ENCODE data around the gene RFTN1. TPM values are rescaled to one million over a fixed set of nuclear protein-coding genes. Genes with fewer than 3 reads are reported as not detected.

RFTN1 gene
- total and polyA plus RNA-seq, 10 of the 15 experiments (the other 5 are each of a cell fraction or from before 2014, with no cell fraction given), result 20.6 to 213 (median 147) TPM

DNA sequence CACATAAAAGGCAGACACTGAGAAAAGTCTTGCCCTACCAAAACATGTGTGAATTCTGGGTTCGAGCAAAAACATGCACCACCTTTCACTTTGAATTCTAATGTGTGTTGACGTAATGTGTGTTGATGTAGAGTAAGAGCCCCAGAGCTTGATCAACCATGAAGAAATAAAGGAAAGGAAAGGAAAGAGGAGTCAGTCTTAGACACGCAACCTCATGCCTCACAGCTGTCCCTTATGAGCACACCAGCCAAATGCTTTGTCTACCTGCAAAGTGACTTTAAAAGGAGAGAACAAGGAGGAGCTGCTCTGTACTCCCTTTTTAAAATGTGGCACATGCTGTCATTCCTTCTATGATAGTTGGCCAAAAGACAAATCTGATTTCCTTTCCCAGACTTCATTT lies 80.8 kb downstream of the RFTN1 start (continued):
- TF ChIP-seq ATF3 (IDR thresholded peaks at IDR 0.05; ENCODE audit: borderline replicate concordance, extremely low read depth, low read depth, low read length) (no peak), CREB1 (IDR thresholded peaks at IDR 0.05; ENCODE audit: low read depth) (peak; percentile 35; the same call in 1 of the 2 replicates), CTCF (IDR thresholded peaks at IDR 0.05 in 2 of 3, conservative IDR thresholded peaks at IDR 0.05 in 1 of 3; ENCODE audit: control insufficient read depth in 2 of 3, extremely low read depth in 1 of 3, insufficient read depth in 1 of 3, low read depth in 3 of 3, low read length in 3 of 3) (no peak), SUZ12 (IDR thresholded peaks at IDR 0.05; ENCODE audit: unreplicated experiment) (no peak), JUNB (IDR thresholded peaks at IDR 0.05) (no peak), SMAD1 (IDR thresholded peaks at IDR 0.05; ENCODE audit: low read depth, partially characterized antibody) (no peak), BACH1 (IDR thresholded peaks at IDR 0.05; ENCODE audit: borderline replicate concordance) (no peak), POLR2A (IDR thresholded peaks at IDR 0.05; ENCODE audit: low read depth, low read length) (no peak), MAX (IDR thresholded peaks at IDR 0.05; ENCODE audit: low read depth, low read length) (no peak), STAT3 (IDR thresholded peaks at IDR 0.05; ENCODE audit: low read depth, low read length) (no peak), POLR2AphosphoS5 (IDR thresholded peaks at IDR 0.05; ENCODE audit: low read length) (no peak), ETV6 (conservative IDR thresholded peaks at IDR 0.05 in 1 of 2, IDR thresholded peaks at IDR 0.05 in 1 of 2; ENCODE audit: borderline replicate concordance in 1 of 2, low read depth in 1 of 2) (0 out of 4 replicates have a peak, but pooled peaks of 1 of the 2 experiments have one; percentile 41), RAD51 (IDR thresholded peaks at IDR 0.05) (no peak), EED (IDR thresholded peaks at IDR 0.05; ENCODE audit: low read depth) (peak; percentile 75; the same call in 1 of the 2 replicates), IKZF1 (conservative IDR thresholded peaks at IDR 0.05) (no peak; the same call in 1 of the 2 replicates), CHD4 (IDR thresholded peaks at IDR 0.05) (no peak), IKZF2 (IDR thresholded peaks at IDR 0.05) (peak; percentile 29 to 32; a peak in 1 of 4 replicates), HDAC2 (IDR thresholded peaks at IDR 0.05) (no peak), ZSCAN29 (IDR thresholded peaks at IDR 0.05) (no peak), DPF2 (IDR thresholded peaks at IDR 0.05) (no peak), SREBF2 (IDR thresholded peaks at IDR 0.05; ENCODE audit: low read length) (no peak), MXI1 (IDR thresholded peaks at IDR 0.05; ENCODE audit: low read depth, low read length) (no peak), CREM (IDR thresholded peaks at IDR 0.05; ENCODE audit: low read depth) (peak; percentile 79), SMC3 (IDR thresholded peaks at IDR 0.05; ENCODE audit: borderline replicate concordance, low read length) (0 out of 2 replicates have a peak, but pooled peaks have one; percentile 6), SRF (IDR thresholded peaks at IDR 0.05; ENCODE audit: low read depth in 2 of 2, low read length in 2 of 2) (0 out of 4 replicates have a peak, but pooled peaks of 1 of the 2 experiments have one; percentile 15), GABPA (IDR thresholded peaks at IDR 0.05; ENCODE audit: low read depth) (no peak), EP300 (IDR thresholded peaks at IDR 0.05; ENCODE audit: borderline replicate concordance in 1 of 2, control insufficient read depth in 1 of 2, low read depth in 2 of 2, low read length in 2 of 2) (peak in 1 of 2 experiments; percentile 54; a peak in 1 of 4 replicates), TBL1XR1 (IDR thresholded peaks at IDR 0.05; ENCODE audit: low read depth, low read length) (no peak), FOXM1 (IDR thresholded peaks at IDR 0.05; ENCODE audit: low read depth, low read length) (peak; percentile 64; the same call in 1 of the 2 replicates), FOXK2 (IDR thresholded peaks at IDR 0.05) (no peak)
